Measurements from ENCODE around the gene PLXNA4.

GRCh38 chr7:132263151-132263550 lies 313.1 kb downstream of the PLXNA4 start:
- TF ChIP-seq POLR2AphosphoS5 (IDR thresholded peaks at IDR 0.05) (no peak), CTCF (IDR thresholded peaks at IDR 0.05) (no peak), POLR2A (IDR thresholded peaks at IDR 0.05) (no peak), EP300 (IDR thresholded peaks at IDR 0.05) (no peak)

Measured in gastroesophageal sphincter (tissue), 3 donors.